SU-DHL-6 (cell line): ENCODE results near the gene ZBTB16.

Source experiments
- H2AFZ ChIP-seq: fragments of 200-600 bp; sonication (generic); 2 replicates; pipeline ENCODE4 v1.6.1; 2014; ENCODE audit warnings: low read depth, mild to moderate bottlenecking, moderate library complexity, mixed read lengths, antibody characterized with exemption, low read length; ENCODE audit not compliant: severe bottlenecking
- H3F3A ChIP-seq: fragments of 200-600 bp; shearing (Covaris generic); 2 replicates; pipeline ENCODE4 v1.6.0; 2016; ENCODE audit warnings: antibody characterized with exemption, mild to moderate bottlenecking; ENCODE audit not compliant: insufficient read depth
- H3K27ac ChIP-seq: fragments of 200-600 bp; sonication (generic); 2 replicates; pipeline ENCODE4 v1.5.1; 2016; ENCODE audit warnings: low read depth, mild to moderate bottlenecking, low read length, moderate library complexity, mixed read lengths
- H3K27me3 ChIP-seq: fragments of 200-600 bp; sonication (generic), shearing (Covaris generic); 2 replicates; pipeline ENCODE4 v1.6.0; 2014; ENCODE audit warnings: mild to moderate bottlenecking, low read length
- H3K36me3 ChIP-seq: fragments of 200-600 bp; sonication (generic); 2 replicates; pipeline ENCODE4 v1.6.1; 2014; ENCODE audit warnings: mild to moderate bottlenecking, low read length, mixed read lengths
- H3K4me2 ChIP-seq: fragments of 300-600, 200-600 bp; shearing (Covaris generic), sonication (generic); 2 replicates; pipeline ENCODE4 v1.6.0; 2014; ENCODE audit warnings: low read length, low read depth, mild to moderate bottlenecking; ENCODE audit not compliant: poor library complexity, severe bottlenecking
- H3K4me3 ChIP-seq: fragments of 200-600 bp; sonication (generic); 2 replicates; pipeline ENCODE4 v1.5.1; 2014; ENCODE audit warnings: antibody characterized with exemption, low read length, mild to moderate bottlenecking, mixed read lengths; ENCODE audit not compliant: insufficient read depth, poor library complexity, severe bottlenecking
- H3K79me2 ChIP-seq: fragments of 200-600 bp; sonication (generic); 2 replicates; pipeline ENCODE4 v1.6.1; 2014; ENCODE audit warnings: mild to moderate bottlenecking, low read length, moderate library complexity; ENCODE audit not compliant: insufficient read depth
- H3K9ac ChIP-seq: fragments of 200-600 bp; sonication (generic); 2 replicates; pipeline ENCODE4 v1.7.0; 2014; ENCODE audit warnings: mild to moderate bottlenecking, low read length
- H3K9me2 ChIP-seq: fragments of 200-600 bp; sonication (generic); replicated peaks from 2 replicates; pipeline ENCODE4 v1.6.1; 2014; ENCODE audit warnings: low read length; ENCODE audit not compliant: insufficient read depth
- H3K9me3 ChIP-seq: fragments of 200-600 bp; sonication (generic); 2 replicates; pipeline ENCODE4 v1.6.1; 2014; ENCODE audit warnings: low read length, mixed read lengths; ENCODE audit not compliant: insufficient read depth
- H4K20me1 ChIP-seq: fragments of 200-600 bp; sonication (generic); 2 replicates; pipeline ENCODE4 v1.6.1; 2014; ENCODE audit warnings: low read depth, mild to moderate bottlenecking, antibody characterized with exemption, low read length, moderate library complexity, mixed read lengths
- EZH2phosphoT487 ChIP-seq: fragments of 200-600 bp; sonication (generic), shearing (Covaris generic); conservative IDR thresholded peaks from 2 replicates; pipeline ENCODE4 v1.6.1; 2018; ENCODE audit warnings: mild to moderate bottlenecking, antibody characterized with exemption, low read length, moderate library complexity, mixed read lengths
- TF ChIP-seq, protein P1 (sequence below): fragments of 200-600 bp; sonication (generic); IDR thresholded peaks from one replicate; pipeline ENCODE4 v1.5.1; 2017; ENCODE audit warnings: antibody characterized with exemption, mild to moderate bottlenecking, low read length, moderate library complexity; ENCODE audit not compliant: insufficient read depth, poor library complexity, severe bottlenecking

The ZBTB16 gene

DNA sequence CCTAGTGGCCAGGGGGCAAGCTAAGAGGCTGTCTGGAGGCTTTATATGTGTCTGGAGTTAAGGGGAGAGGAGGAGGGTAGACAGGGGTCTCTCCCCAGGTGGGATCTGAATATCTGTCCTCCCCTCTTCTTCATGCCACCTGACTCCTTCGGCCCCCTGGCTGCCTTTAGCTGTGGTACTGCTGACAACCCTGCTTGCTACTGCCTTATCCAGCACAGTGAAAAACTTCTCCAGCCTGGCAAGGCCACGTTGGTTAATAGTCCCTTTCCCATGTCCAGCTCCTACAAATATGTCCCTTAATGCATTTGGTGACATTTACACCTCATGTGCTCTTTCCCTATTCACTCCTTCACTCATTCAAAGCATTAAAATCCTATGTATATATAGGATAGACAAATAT, 194.3 kb downstream of the ZBTB16 start:
- TF ChIP-seq, protein P1, sequence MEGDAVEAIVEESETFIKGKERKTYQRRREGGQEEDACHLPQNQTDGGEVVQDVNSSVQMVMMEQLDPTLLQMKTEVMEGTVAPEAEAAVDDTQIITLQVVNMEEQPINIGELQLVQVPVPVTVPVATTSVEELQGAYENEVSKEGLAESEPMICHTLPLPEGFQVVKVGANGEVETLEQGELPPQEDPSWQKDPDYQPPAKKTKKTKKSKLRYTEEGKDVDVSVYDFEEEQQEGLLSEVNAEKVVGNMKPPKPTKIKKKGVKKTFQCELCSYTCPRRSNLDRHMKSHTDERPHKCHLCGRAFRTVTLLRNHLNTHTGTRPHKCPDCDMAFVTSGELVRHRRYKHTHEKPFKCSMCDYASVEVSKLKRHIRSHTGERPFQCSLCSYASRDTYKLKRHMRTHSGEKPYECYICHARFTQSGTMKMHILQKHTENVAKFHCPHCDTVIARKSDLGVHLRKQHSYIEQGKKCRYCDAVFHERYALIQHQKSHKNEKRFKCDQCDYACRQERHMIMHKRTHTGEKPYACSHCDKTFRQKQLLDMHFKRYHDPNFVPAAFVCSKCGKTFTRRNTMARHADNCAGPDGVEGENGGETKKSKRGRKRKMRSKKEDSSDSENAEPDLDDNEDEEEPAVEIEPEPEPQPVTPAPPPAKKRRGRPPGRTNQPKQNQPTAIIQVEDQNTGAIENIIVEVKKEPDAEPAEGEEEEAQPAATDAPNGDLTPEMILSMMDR = no peak
- TF ChIP-seq EZH2phosphoT487 = no peak
- Histone ChIP-seq H3K79me2 (no peaks in the 10 kb centered on the region), H3K27me3 (no peaks in the 10 kb centered on the region), H4K20me1 (no peaks in the 10 kb centered on the region), H2AFZ (no peak overlapping the region), H3K9me3 (no peaks in the 10 kb centered on the region), H3K9ac (no peak overlapping the region), H3K27ac (no peak overlapping the region), H3K9me2 (no peaks in the 10 kb centered on the region), H3K4me3 (no peak overlapping the region), H3K36me3 (no peaks in the 10 kb centered on the region), H3F3A (no peaks in the 10 kb centered on the region), H3K4me2 (no peak overlapping the region)

DNA sequence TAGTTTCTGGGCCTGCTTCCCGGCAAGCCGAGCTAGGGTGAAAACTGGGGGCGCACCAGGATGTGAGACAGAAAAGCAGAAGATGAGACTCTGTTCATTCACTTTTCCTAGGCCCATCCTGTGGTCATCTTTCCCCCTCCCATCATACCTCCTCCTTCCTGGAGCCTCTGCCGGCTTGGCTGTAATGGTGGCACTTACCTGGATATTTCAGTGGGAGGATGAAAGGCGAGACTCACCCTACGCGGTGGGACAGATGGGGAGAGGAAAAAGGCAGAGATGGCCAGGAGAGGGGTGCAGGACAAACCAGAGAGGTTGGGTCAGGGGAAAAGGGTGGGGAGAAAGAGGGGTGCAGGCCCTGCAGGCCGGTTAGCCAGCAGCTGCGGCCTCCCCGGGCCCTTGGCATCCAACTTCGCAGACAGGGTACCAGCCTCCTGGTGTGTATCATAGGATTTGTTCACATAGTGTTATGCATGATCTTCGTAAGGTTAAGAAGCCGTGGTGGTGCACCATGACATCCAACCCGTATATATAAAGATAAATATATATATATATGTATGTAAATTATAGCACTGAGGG, 195.1 kb downstream of the ZBTB16 start:
- Histone ChIP-seq H3K4me2 (no peak overlapping the region), H3K36me3 (no peaks in the 10 kb centered on the region), H3K27me3 (no peaks in the 10 kb centered on the region), H3K9me3 (no peaks in the 10 kb centered on the region), H4K20me1 (no peaks in the 10 kb centered on the region), H3K27ac (no peak overlapping the region), H3K9me2 (no peaks in the 10 kb centered on the region), H3K4me3 (no peak overlapping the region), H3F3A (no peaks in the 10 kb centered on the region), H3K79me2 (no peaks in the 10 kb centered on the region), H3K9ac (no peak overlapping the region), H2AFZ (no peak overlapping the region)
- TF ChIP-seq, protein P1 = no peak
- no peak for TF ChIP-seq EZH2phosphoT487

DNA sequence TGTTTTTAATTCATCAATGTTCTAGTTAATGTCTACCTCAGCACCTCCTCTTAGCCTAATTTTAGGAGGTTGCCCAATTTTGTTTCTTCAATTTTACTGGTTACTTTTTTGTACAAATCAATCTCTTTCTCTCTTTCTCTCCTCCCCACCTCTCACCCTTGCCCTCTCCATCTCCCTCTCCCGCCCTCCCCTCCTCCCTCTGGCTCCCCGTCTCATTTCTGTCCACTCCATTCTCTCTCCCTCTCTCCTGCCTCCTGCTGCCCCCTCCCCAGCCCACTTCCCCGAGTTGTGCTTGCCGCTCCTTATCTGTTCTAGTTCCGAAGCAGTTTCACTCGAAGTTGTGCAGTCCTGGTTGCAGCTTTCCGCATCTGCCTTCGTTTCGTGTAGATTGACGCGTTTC, 195.8 kb downstream of the ZBTB16 start:
- Histone ChIP-seq H3K27me3 (no peaks in the 10 kb centered on the region), H3K36me3 (no peaks in the 10 kb centered on the region), H3K27ac (no peak overlapping the region), H2AFZ (no peak overlapping the region), H3K9me3 (no peaks in the 10 kb centered on the region), H4K20me1 (no peaks in the 10 kb centered on the region), H3K4me2 (no peak overlapping the region), H3F3A (no peaks in the 10 kb centered on the region), H3K79me2 (no peaks in the 10 kb centered on the region), H3K9ac (no peak overlapping the region), H3K9me2 (no peaks in the 10 kb centered on the region), H3K4me3 (no peak overlapping the region)
- TF ChIP-seq EZH2phosphoT487 = no peak

DNA sequence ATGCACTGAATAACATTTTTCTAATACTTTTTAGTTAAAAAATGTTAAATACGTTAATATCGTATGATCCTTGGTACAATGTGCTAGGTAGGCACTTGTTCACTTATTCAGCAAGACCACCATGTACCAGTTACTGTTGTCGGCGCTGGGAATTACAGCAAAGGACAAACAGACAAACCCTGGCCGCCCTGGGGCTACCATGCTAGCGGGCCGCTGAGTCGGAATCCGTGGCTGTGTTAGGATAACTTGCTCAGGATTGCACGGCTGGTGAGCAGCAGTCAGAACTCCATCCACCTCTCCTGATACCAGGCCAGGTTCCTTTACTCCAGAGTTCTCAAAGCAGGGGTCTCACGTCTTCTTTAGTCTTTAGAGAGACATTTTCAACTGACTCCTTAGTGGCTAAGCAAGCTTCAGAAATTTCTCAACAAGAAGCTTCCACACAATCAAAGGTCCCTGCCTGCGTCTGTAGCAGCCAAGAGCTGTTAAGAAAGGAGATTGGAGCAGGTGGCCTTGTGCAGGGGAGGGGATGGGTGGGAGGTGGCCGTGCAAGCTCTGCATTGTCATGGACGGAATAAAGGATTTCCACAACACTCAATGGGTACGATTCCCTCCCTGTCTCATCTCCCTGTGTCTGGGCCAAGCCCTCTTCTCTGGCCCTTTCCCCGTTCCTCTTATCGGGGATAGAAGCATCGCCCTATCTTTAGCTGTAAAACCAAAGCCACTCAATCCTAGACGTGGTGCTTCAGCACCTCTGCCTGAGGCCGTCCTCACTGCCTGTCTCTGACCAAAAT, 196.9 kb downstream of the ZBTB16 start:
- no peaks in the 10 kb centered on the region for H3K9me3 ChIP-seq
- no peak overlapping the region for H3K4me2 ChIP-seq
- H3K9me2 ChIP-seq = no peaks in the 10 kb centered on the region
- no peaks in the 10 kb centered on the region for H3F3A ChIP-seq
- no peaks in the 10 kb centered on the region for H3K79me2 ChIP-seq
- H3K36me3 ChIP-seq = no peaks in the 10 kb centered on the region
- no peak overlapping the region for H3K4me3 ChIP-seq
- no peak overlapping the region for H3K27ac ChIP-seq
- TF ChIP-seq, protein P1 = no peak
- no peak for TF ChIP-seq EZH2phosphoT487
- H2AFZ ChIP-seq = no peak overlapping the region
- no peak overlapping the region for H3K9ac ChIP-seq
- no peaks in the 10 kb centered on the region for H3K27me3 ChIP-seq
- H4K20me1 ChIP-seq = no peaks in the 10 kb centered on the region
